ENCODE data around the gene RASGRF2. TPM values are rescaled to one million over a fixed set of nuclear protein-coding genes. Genes with fewer than 3 reads are reported as not detected.
"Not testable (repeated sequence)": the region's sequence is repeated elsewhere in the genome, so short reads cannot be mapped to it uniquely, and the experiment has no call there.

The RASGRF2 gene
- total RNA-seq, 1 donor from 2014 or later = 4.8 TPM

DNA sequence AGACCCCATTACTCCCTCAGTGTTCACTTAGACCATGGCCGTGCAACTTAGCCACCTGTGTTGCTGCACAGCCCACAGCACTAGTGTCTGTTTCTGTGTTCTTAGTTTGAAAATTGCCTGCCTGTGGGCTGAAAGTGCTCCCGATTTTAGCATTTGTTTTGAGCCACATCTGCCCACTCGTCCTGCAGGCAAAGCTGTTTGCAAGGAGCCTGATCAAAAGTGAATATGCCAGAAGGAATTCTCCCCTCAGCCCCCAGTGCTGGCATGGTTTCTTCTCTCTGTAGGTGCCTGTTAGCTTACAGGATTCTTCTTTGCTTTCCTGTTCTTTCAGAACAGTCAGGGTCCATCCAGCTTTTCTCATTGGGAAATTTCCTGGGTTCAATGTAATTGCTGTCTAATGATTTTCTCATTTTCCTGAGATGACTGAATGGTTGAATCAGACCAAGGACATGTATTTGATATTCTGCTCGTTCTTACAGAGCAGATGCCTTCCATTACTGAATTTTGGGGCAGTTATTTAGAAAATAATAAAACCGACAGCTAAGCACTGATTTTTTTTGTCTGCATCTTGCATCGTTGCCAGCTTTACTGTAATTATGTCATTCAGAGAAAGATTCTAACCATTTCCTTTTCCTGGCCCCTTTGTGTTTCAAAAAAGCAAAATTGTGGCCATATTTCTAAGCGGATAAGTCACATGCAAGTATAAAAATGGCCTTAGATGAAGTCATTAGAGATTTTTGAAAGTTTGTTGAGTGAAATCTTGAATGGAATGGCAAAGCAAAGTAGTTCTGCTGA, 161.9 kb downstream of the RASGRF2 start:
- no peak for DNase-seq
- Histone ChIP-seq H3K4me3 (no peak overlapping the region), H3K27ac (replicated peaks) (no peak overlapping the region), H3K4me1 (peaks cover 6% of the 10 kb centered on the region), H3K27me3 (ENCODE audit: low read depth) (no peaks in the 10 kb centered on the region), H3K36me3 (peaks cover 11% of the 10 kb centered on the region), H3K9me3 (replicated peaks) (no peaks in the 10 kb centered on the region)
- TF ChIP-seq, protein P1, sequence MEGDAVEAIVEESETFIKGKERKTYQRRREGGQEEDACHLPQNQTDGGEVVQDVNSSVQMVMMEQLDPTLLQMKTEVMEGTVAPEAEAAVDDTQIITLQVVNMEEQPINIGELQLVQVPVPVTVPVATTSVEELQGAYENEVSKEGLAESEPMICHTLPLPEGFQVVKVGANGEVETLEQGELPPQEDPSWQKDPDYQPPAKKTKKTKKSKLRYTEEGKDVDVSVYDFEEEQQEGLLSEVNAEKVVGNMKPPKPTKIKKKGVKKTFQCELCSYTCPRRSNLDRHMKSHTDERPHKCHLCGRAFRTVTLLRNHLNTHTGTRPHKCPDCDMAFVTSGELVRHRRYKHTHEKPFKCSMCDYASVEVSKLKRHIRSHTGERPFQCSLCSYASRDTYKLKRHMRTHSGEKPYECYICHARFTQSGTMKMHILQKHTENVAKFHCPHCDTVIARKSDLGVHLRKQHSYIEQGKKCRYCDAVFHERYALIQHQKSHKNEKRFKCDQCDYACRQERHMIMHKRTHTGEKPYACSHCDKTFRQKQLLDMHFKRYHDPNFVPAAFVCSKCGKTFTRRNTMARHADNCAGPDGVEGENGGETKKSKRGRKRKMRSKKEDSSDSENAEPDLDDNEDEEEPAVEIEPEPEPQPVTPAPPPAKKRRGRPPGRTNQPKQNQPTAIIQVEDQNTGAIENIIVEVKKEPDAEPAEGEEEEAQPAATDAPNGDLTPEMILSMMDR (IDR thresholded peaks at IDR 0.05; ENCODE audit: borderline replicate concordance) = no peak
- intact Hi-C loops (cut with micrococcal nuclease) = no loop called here

DNA sequence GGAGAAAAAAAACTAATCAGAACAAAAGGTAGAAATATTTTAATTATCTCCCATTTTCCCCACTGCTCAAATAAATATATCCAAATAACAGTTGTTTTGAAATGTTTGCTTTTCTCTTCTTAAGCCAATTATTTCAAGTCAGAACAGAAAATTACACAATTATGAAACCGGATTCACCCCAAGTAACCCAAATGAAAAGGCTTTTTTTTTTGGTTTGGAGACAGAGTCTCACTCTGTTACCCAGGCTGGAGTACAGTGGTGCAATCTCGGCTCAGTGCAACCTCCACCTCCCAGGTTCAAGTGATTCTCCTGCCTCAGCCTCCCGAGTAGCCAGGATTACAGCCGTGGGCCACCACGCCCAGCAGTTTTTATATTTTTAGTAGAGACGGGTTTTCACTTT, 164.5 kb downstream of the RASGRF2 start:
- intact Hi-C loops (cut with micrococcal nuclease); H3K4me3 ChIP-seq; DNase-seq; H3K27me3 ChIP-seq (ENCODE audit: low read depth); H3K9me3 ChIP-seq (replicated peaks); H3K4me1 ChIP-seq; H3K27ac ChIP-seq (replicated peaks): not testable (repeated sequence)
- H3K36me3 ChIP-seq = peaks cover 16% of the 10 kb centered on the region

DNA sequence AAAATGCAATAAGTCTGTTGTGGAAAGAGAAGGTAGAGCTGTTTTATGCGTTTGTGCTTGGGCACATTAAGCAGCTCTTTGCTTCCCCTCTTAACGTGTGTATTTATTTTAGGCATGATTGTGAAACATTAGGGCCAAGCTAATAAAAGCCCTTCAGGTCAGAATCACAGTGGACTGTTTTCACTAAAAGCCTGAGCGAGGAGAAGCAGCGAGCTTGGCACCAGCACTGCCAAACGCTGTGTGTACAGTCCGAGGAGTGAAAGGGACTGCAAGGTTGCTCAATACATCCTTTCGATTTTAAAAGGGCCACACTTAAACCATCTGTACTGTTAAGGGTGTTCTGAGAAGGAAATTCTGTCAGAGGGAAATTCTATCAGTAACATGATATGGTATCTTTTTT, 165.8 kb downstream of the RASGRF2 start:
- DNase-seq = no peak
- H3K9me3 ChIP-seq (replicated peaks) = no peaks in the 10 kb centered on the region
- no peak overlapping the region for H3K4me3 ChIP-seq
- peaks cover 16% of the 10 kb centered on the region for H3K36me3 ChIP-seq
- no peak overlapping the region for H3K27ac ChIP-seq (replicated peaks)
- peaks cover 6% of the 10 kb centered on the region for H3K4me1 ChIP-seq
- intact Hi-C loops (cut with micrococcal nuclease) = no loop called here
- TF ChIP-seq, protein P1 (IDR thresholded peaks at IDR 0.05; ENCODE audit: borderline replicate concordance) = no peak
- no peaks in the 10 kb centered on the region for H3K27me3 ChIP-seq (ENCODE audit: low read depth)

DNA sequence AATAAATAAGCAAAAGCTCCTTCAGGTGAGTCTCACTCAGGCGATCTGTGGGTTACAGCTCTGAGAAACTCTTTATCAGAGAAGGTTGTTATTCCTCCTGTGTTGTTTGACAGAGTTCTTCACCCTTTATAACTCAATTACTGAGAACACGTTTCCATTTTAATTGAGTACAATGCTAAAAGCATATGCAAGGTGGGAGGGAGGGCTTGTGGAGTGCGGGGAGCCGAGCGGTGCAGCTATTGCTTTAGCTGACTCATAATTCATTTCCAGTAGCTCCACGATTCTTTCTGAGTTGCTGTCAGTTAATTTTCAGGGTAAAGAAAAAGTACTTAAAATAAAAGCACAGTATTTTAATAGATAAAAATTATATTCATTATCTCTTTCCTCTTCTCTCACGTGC, 168.3 kb downstream of the RASGRF2 start:
- Histone ChIP-seq H3K4me1 (no peaks in the 10 kb centered on the region), H3K36me3 (peaks cover 16% of the 10 kb centered on the region), H3K27ac (replicated peaks) (no peak overlapping the region), H3K9me3 (replicated peaks) (no peaks in the 10 kb centered on the region), H3K27me3 (ENCODE audit: low read depth) (no peaks in the 10 kb centered on the region), H3K4me3 (no peak overlapping the region)
- intact Hi-C loops (cut with micrococcal nuclease) = no loop called here
- TF ChIP-seq, protein P1 (IDR thresholded peaks at IDR 0.05; ENCODE audit: borderline replicate concordance) = no peak
- DNase-seq = no peak

DNA sequence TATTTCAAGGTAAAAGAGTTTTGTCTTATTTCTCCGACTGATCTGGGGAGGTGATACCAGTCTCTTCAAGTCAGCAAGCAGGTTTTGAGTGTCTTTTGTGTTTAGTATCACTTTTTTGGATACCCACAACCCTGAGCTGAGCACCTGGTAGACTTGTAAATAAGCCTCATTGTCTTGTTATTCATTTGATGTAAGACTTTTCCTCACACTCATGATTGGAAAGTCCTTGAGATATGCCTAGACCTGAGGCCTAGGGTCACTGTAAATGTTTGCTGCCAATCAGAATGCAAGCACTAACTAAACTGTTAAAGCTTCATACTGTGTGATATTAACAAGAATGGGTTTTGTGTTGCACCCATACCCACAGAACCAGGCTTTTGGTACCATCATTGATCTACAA, 172.2 kb downstream of the RASGRF2 start:
- Histone ChIP-seq H3K4me3 (no peak overlapping the region), H3K9me3 (replicated peaks) (peaks cover 16% of the 10 kb centered on the region), H3K27ac (replicated peaks) (no peak overlapping the region), H3K36me3 (peaks cover 16% of the 10 kb centered on the region), H3K4me1 (no peaks in the 10 kb centered on the region), H3K27me3 (ENCODE audit: low read depth) (no peaks in the 10 kb centered on the region)
- DNase-seq = no peak
- TF ChIP-seq, protein P1 (IDR thresholded peaks at IDR 0.05; ENCODE audit: borderline replicate concordance) = no peak
- intact Hi-C loops (cut with micrococcal nuclease) = no loop called here

DNA sequence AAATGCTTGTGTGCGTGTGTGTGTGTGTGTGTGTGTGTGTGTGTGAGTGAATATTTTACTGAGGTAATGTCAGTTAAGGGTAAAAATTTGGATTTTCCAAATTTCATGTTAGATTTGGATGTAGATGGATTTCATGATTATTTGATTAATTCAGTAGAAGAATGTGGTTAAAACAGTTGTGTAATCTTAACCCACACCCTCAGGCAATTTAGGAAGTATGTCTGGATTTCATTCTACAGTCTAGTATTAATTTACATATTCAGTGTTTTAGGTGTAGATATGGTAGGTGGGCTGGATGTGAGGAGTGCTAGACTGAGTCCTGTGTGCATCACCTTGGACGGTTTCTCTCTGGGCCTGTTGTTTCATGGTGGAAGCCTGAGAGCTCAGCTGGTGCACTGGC, 173.9 kb downstream of the RASGRF2 start:
- intact Hi-C loops (cut with micrococcal nuclease) = no loop called here
- H3K4me1 ChIP-seq = no peaks in the 10 kb centered on the region
- H3K9me3 ChIP-seq (replicated peaks) = peaks cover 16% of the 10 kb centered on the region
- H3K27ac ChIP-seq (replicated peaks) = no peak overlapping the region
- H3K4me3 ChIP-seq = no peak overlapping the region
- TF ChIP-seq, protein P1 (IDR thresholded peaks at IDR 0.05; ENCODE audit: borderline replicate concordance) = no peak
- H3K27me3 ChIP-seq (ENCODE audit: low read depth) = no peaks in the 10 kb centered on the region
- DNase-seq = no peak
- peaks cover 6% of the 10 kb centered on the region for H3K36me3 ChIP-seq
